ENCODE measurements around the gene EDEM2.
"Not testable (repeated sequence)": the region's sequence is repeated elsewhere in the genome, so short reads cannot be mapped to it uniquely, and the experiment has no call there.

GRCh38 chr20:35168701-35169409, 21.7 kb upstream of the EDEM2 start:
- TF ChIP-seq POLR2A, CTCF (IDR thresholded peaks at IDR 0.05): not testable (repeated sequence)
